ENCODE results near the gene SMG1. TPM values are rescaled to one million over a fixed set of nuclear protein-coding genes. Genes with fewer than 3 reads are reported as not detected.
"Not testable (repeated sequence)": the region's sequence is repeated elsewhere in the genome, so short reads cannot be mapped to it uniquely, and the experiment has no call there.

The SMG1 gene
- total RNA-seq, 4 donors from 2014 or later: 88.5 to 183 (median 159) TPM

DNA sequence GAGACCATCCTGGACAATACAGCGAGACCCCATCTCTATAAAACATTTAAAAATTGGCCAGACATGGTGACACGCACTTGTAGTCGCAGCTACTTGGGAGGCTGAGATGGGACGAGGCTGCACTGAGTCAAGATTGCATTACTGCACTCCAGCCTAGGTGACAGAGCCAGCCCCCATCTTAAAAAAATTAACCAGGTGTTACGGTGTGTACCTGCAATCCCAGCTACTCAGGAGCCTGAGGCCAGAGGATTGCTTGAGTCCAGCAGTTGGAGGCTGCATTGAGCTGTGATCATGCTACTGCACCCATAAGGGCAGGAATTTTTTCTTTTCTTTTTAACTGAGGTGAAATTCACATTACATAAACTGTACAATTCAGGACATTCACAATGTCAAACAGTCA lies 40.6 kb upstream of the SMG1 start:
- intact Hi-C loops (cut with DNase I; ENCODE audit: low total_unique reads): loop anchor here (10.0 kb wide), 1 partner anchor 52 kb away; no protein-coding TSS in a partner anchor
- TF ChIP-seq, protein P1, sequence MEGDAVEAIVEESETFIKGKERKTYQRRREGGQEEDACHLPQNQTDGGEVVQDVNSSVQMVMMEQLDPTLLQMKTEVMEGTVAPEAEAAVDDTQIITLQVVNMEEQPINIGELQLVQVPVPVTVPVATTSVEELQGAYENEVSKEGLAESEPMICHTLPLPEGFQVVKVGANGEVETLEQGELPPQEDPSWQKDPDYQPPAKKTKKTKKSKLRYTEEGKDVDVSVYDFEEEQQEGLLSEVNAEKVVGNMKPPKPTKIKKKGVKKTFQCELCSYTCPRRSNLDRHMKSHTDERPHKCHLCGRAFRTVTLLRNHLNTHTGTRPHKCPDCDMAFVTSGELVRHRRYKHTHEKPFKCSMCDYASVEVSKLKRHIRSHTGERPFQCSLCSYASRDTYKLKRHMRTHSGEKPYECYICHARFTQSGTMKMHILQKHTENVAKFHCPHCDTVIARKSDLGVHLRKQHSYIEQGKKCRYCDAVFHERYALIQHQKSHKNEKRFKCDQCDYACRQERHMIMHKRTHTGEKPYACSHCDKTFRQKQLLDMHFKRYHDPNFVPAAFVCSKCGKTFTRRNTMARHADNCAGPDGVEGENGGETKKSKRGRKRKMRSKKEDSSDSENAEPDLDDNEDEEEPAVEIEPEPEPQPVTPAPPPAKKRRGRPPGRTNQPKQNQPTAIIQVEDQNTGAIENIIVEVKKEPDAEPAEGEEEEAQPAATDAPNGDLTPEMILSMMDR (IDR thresholded peaks at IDR 0.05 in 4 of 5, conservative IDR thresholded peaks at IDR 0.05 in 1 of 5): no peak
- TF ChIP-seq POLR2A (IDR thresholded peaks at IDR 0.05): no peak
- Histone ChIP-seq H3K36me3 (no peaks in the 10 kb centered on the region), H3K4me1 (peaks cover 9% of the 10 kb centered on the region in 2 donors), H3K9me3 (no peaks in the 10 kb centered on the region), H3K4me3 (no peak overlapping the region), H3K27ac (no peak overlapping the region), H3K27me3 (no peaks in the 10 kb centered on the region)
- DNase-seq (no peak), ATAC-seq (no peak)
- in situ Hi-C loops (cut with MboI; ENCODE audit: low sequenced_read_pairs in 4 of 4): loop anchor here in 2 of 4 donors (10.0 kb wide), 2 partner anchors 52 to 172 kb away; partner anchors contain the start of gene RPS15A (in 1 of the 2)

DNA sequence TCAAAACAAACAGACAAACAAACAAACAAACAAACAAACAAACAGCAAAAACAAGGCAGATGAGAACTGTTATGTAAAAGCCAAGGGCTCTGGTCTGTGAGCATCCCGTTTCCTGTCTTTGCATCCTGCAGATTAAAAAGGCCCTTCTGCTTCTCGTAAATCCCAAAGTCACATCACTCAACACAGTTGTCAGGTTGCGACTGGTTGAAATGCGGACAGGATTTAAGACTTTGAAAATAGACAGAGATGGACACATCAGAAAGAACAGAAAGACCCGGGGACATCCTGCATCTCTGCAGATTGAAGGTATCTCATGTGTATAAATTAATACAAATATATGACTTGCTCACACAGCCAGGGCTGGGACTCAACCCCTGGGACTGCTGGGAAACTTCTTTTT lies 39.3 kb upstream of the SMG1 start:
- Histone ChIP-seq H3K4me1 (peaks cover 19% of the 10 kb centered on the region in 2 donors), H3K27ac (no peak overlapping the region), H3K9me3 (no peaks in the 10 kb centered on the region), H3K27me3 (no peaks in the 10 kb centered on the region), H3K36me3 (no peaks in the 10 kb centered on the region), H3K4me3 (no peak overlapping the region)
- intact Hi-C loops (cut with DNase I; ENCODE audit: low total_unique reads): loop anchor here (10.0 kb wide), 1 partner anchor 51 kb away; no protein-coding TSS in a partner anchor
- in situ Hi-C loops (cut with MboI; ENCODE audit: low sequenced_read_pairs in 4 of 4): loop anchor here in 2 of 4 donors (10.0 kb wide), 2 partner anchors 51 to 171 kb away; partner anchors contain the start of gene RPS15A (in 1 of the 2)
- TF ChIP-seq, protein P1 (IDR thresholded peaks at IDR 0.05 in 4 of 5, conservative IDR thresholded peaks at IDR 0.05 in 1 of 5): no peak
- no peak for TF ChIP-seq POLR2A (IDR thresholded peaks at IDR 0.05)
- ATAC-seq: no peak
- no peak for DNase-seq

DNA sequence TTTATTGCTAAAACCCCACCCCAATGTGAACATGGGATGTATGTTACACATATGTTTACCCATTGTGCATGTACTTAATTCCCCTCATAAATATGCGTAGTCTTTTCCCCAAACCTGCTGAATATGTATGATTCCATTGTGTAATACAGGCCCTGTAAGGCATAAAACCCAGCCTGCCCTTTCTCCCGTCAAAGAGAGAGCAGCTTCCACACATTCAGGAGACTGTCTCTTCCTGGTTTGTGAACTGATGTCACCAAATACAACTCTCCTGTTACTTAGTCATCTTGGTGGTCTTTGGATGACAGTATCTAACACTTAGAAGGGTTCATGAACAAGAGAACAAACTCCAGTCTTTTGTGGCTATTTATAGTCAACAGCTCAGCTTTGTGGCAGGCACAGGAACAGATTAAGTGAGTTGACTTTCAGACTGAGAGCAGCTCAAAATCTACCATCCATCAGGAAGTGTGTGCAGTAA lies 32.9 kb upstream of the SMG1 start:
- in situ Hi-C loops (cut with MboI; ENCODE audit: low sequenced_read_pairs in 4 of 4): no loop called here
- intact Hi-C loops (cut with DNase I; ENCODE audit: low total_unique reads): no loop called here
- TF ChIP-seq, protein P1 (IDR thresholded peaks at IDR 0.05 in 4 of 5, conservative IDR thresholded peaks at IDR 0.05 in 1 of 5): no peak
- no peak for TF ChIP-seq POLR2A (IDR thresholded peaks at IDR 0.05)

DNA sequence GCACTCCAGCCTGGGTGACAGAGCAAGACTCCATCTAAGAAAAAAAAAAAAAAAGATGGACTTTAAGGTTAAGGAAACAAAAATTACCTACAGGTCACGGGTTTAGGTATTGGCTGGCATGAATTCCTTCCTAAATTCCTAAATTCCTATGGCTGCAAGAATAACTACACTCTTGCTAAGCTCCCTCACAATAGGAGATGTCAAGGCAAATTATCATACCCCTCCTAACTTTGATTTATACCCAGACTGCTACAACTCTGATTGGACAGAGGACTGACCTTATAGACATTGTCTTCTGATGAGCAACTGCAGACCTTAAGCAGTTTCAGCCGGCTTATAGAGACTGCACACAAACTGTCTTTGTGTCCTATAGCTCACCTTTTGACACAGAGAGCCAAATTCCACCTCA lies 32.4 kb upstream of the SMG1 start:
- peak overlapping the region; percentile 87 to 97 (median 96) for H3K27ac ChIP-seq
- no peaks in the 10 kb centered on the region for H3K9me3 ChIP-seq
- ATAC-seq (no peak), DNase-seq (no peak)
- H3K27me3 ChIP-seq: no peaks in the 10 kb centered on the region
- TF ChIP-seq POLR2A (IDR thresholded peaks at IDR 0.05): no peak
- TF ChIP-seq, protein P1 (IDR thresholded peaks at IDR 0.05 in 4 of 5, conservative IDR thresholded peaks at IDR 0.05 in 1 of 5): no peak
- H3K4me3 ChIP-seq: no peak overlapping the region
- peaks cover 27 to 34% of the 10 kb centered on the region in 2 donors for H3K4me1 ChIP-seq
- intact Hi-C loops (cut with DNase I; ENCODE audit: low total_unique reads) (no loop called here), in situ Hi-C loops (cut with MboI; ENCODE audit: low sequenced_read_pairs in 4 of 4) (no loop called here)
- no peaks in the 10 kb centered on the region for H3K36me3 ChIP-seq

More for the DNA sequence above, 32.9 kb upstream of the SMG1 start:
- peak; percentile 17 to 37 for DNase-seq
- Histone ChIP-seq H3K4me3 (no peak overlapping the region), H3K9me3 (no peaks in the 10 kb centered on the region), H3K4me1 (peaks cover 27 to 34% of the 10 kb centered on the region in 2 donors), H3K36me3 (no peaks in the 10 kb centered on the region), H3K27me3 (no peaks in the 10 kb centered on the region), H3K27ac (peak overlapping the region; percentile 87 to 97 (median 96))
- peak; percentile 50 to 56 for ATAC-seq

DNA sequence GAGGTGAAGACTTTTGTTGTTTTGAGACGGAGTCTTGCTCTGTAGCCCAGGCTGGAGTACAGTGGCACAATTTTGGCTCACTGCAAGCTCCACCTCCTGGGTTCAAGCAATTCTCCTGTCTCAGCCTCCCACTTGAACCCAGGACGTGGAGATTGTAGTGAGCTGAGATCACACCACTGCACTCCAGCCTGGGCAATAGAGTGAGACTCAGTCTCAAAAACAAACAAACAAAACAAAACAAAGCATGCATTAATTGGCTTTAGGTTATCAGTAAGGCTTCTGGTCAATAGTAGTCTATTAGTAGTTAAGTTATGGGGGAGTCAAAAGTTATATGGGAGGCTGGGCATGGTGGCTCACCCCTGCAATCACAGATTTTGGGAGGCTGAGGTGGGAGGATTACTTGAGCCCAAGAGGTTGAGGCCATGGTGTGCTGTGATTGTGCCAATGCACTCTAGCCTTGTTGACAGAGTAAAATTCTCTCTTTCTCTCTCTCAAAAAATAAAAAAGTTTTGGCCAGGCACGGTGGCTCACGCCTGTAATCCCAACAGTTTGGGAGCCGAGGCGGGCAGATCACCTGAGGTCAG lies 30.5 kb upstream of the SMG1 start:
- ATAC-seq; H3K36me3 ChIP-seq; DNase-seq; H3K27ac ChIP-seq; intact Hi-C loops (cut with DNase I; ENCODE audit: low total_unique reads); H3K27me3 ChIP-seq; in situ Hi-C loops (cut with MboI; ENCODE audit: low sequenced_read_pairs in 4 of 4); H3K9me3 ChIP-seq: not testable (repeated sequence)
- Histone ChIP-seq H3K4me3 (peak overlapping the region in 1 of 4 donors; percentile 9), H3K4me1 (peaks cover 21 to 25% of the 10 kb centered on the region in 2 donors)

DNA sequence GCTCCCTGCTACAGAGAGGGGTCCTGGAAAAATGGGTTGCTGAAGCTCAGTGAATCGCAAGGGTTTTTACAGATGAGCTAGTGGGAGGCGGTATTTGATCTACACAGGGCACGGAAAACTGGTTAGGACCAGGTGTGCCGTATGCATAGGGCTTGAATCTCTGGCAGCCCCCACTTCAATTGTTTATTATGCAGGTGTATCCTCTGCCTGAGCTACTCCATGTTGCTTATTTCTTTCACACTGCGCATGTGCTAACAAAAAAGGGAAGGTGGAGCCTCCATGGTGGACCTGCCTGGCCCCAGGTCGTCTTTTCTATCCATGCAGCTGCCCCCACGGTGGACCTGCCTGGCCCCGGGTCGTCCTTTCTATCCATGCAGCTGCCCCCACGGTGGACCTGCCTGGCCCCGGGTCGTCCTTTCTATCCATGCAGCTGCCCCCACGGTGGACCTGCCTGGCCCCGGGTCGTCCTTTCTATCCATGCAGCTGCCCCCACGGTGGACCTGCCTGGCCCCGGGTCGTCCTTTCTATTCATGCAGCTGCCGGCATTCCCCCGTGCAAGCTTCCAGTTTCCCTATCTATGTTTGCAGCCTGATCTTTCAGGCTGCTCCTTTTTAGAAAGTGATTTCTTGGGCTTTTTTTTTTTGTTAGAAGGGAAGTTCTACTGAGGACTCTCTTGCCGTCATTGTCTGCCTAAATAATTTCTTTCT lies 29.8 kb upstream of the SMG1 start:
- H3K36me3 ChIP-seq; H3K27me3 ChIP-seq; H3K9me3 ChIP-seq; intact Hi-C loops (cut with DNase I; ENCODE audit: low total_unique reads); ATAC-seq; H3K27ac ChIP-seq; in situ Hi-C loops (cut with MboI; ENCODE audit: low sequenced_read_pairs in 4 of 4); DNase-seq: not testable (repeated sequence)
- peak overlapping the region in 1 of 4 donors; percentile 9 for H3K4me3 ChIP-seq
- H3K4me1 ChIP-seq: peaks cover 14 to 19% of the 10 kb centered on the region in 2 donors
